HK-2 (cell line): ENCODE data around the gene FMNL2.

Experiments used
- DNase-seq: peaks from one replicate; pipeline ENCODE4 v3.0.0-alpha.2; 2018; ENCODE audit not compliant: unreplicated experiment

Gene FMNL2

GRCh38 chr2:152648336-152648735 is 313.4 kb downstream of the FMNL2 start:
- no peak for DNase-seq

GRCh38 chr2:152649997-152650396 is 315.0 kb downstream of the FMNL2 start:
- no peak for DNase-seq

GRCh38 chr2:152650768-152651371 is 315.9 kb downstream of the FMNL2 start:
- no peak for DNase-seq

- no peak for DNase-seq
These were observed 316.9 kb downstream of the FMNL2 start for GRCh38 chr2:152651834-152652233.

GRCh38 chr2:152655880-152656279 is 320.9 kb downstream of the FMNL2 start:
- no peak for DNase-seq

GRCh38 chr2:152657043-152657442 is 322.1 kb downstream of the FMNL2 start:
- no peak for DNase-seq

GRCh38 chr2:152658221-152658620 is 323.2 kb downstream of the FMNL2 start:
- DNase-seq, result no peak

GRCh38 chr2:152661076-152661475 is 326.1 kb downstream of the FMNL2 start:
- DNase-seq, result no peak

- DNase-seq, result no peak
These were observed 329.8 kb downstream of the FMNL2 start for GRCh38 chr2:152664725-152665124.

- no peak for DNase-seq
These were observed 339.4 kb downstream of the FMNL2 start for GRCh38 chr2:152674334-152674733.

GRCh38 chr2:152676461-152676860 is 341.5 kb downstream of the FMNL2 start:
- no peak for DNase-seq

- no peak for DNase-seq
These were observed 343.8 kb downstream of the FMNL2 start for GRCh38 chr2:152678808-152679207.

- no peak for DNase-seq
These were observed 347.7 kb downstream of the FMNL2 start for GRCh38 chr2:152682663-152683062.

GRCh38 chr2:152683400-152683799 is 348.4 kb downstream of the FMNL2 start:
- DNase-seq, result no peak

- DNase-seq, result no peak
These were observed 351.3 kb downstream of the FMNL2 start for GRCh38 chr2:152686321-152686720.

GRCh38 chr2:152693033-152693432 is 358.1 kb downstream of the FMNL2 start:
- no peak for DNase-seq

- peak; percentile 57 for DNase-seq
These were observed 359.2 kb downstream of the FMNL2 start for GRCh38 chr2:152694161-152694661.

GRCh38 chr2:152695763-152696162 is 360.8 kb downstream of the FMNL2 start:
- DNase-seq, result no peak

- DNase-seq, result no peak
These were observed 361.5 kb downstream of the FMNL2 start for GRCh38 chr2:152696476-152696875.
